ENCODE measurements around the gene BPIFB2.

The BPIFB2 gene

GRCh38 chr20:32984631-32985354, 22.7 kb upstream of the BPIFB2 start:
- DNase-seq (ENCODE audit: low spot score): no peak

- DNase-seq (ENCODE audit: low spot score): no peak
These were observed 21.9 kb upstream of the BPIFB2 start for GRCh38 chr20:32985596-32985995.

- DNase-seq (ENCODE audit: low spot score): no peak
These were observed 21.1 kb upstream of the BPIFB2 start for GRCh38 chr20:32986331-32986966.

GRCh38 chr20:32987044-32987825, 20.3 kb upstream of the BPIFB2 start:
- DNase-seq (ENCODE audit: low spot score): no peak

- no peak for DNase-seq (ENCODE audit: low spot score)
These were observed 19.5 kb upstream of the BPIFB2 start for GRCh38 chr20:32988008-32988407.

GRCh38 chr20:32989507-32990283, 17.8 kb upstream of the BPIFB2 start:
- DNase-seq (ENCODE audit: low spot score): no peak

GRCh38 chr20:32990426-32990825, 17.1 kb upstream of the BPIFB2 start:
- DNase-seq (ENCODE audit: low spot score): no peak

- no peak for DNase-seq (ENCODE audit: low spot score)
These were observed 16.1 kb upstream of the BPIFB2 start for GRCh38 chr20:32991383-32991782.

- DNase-seq (ENCODE audit: low spot score): no peak
These were observed 15.5 kb upstream of the BPIFB2 start for GRCh38 chr20:32991792-32992641.

- DNase-seq (ENCODE audit: low spot score): no peak
These were observed 13.9 kb upstream of the BPIFB2 start for GRCh38 chr20:32993496-32994050.

- DNase-seq (ENCODE audit: low spot score): no peak
These were observed 11.7 kb upstream of the BPIFB2 start for GRCh38 chr20:32995802-32996201.

- DNase-seq (ENCODE audit: low spot score): no peak
These were observed 10.1 kb upstream of the BPIFB2 start for GRCh38 chr20:32997431-32997830.

GRCh38 chr20:32999603-33000250, 7.8 kb upstream of the BPIFB2 start:
- DNase-seq (ENCODE audit: low spot score): no peak

GRCh38 chr20:33000802-33001466, 6.6 kb upstream of the BPIFB2 start:
- no peak for DNase-seq (ENCODE audit: low spot score)

- DNase-seq (ENCODE audit: low spot score): no peak
These were observed 5.3 kb upstream of the BPIFB2 start for GRCh38 chr20:33002087-33002808.

- no peak for DNase-seq (ENCODE audit: low spot score)
These were observed 3.3 kb upstream of the BPIFB2 start, which contains the start of gene SUN5 for GRCh38 chr20:33004141-33004751. TSS of gene SUN5 (minus strand) at chr20:33004433. CDS start at chr20:33004340, 93 bp downstream.

- peak; percentile 47 for DNase-seq (ENCODE audit: low spot score)
These were observed 2.4 kb upstream of the BPIFB2 start for GRCh38 chr20:33005132-33005566.

Data from CD4-positive, alpha-beta T cell treated with Interleukin-6 at 100 ng/mL for 8 hours (primary cell).